Activated CD8-positive, alpha-beta memory T cell treated with anti-CD3 and anti-CD28 coated beads, Interleukin-2, amount 10 ng/mL, durations not matched to agents 7 days and 5 days (primary cell): ENCODE results near the gene CDH4. TPM values are rescaled to one million over a fixed set of nuclear protein-coding genes. Genes with fewer than 3 reads are reported as not detected.

Source experiments
- ATAC-seq: fragments of 150-1000 bp; cut with Tn5 transposase; one replicate; pipeline ENCODE4 v1.10.0; 2021; ENCODE audit warnings: moderate library complexity
- CTCF ChIA-PET: fragments of 350-600 bp; sonication (Branson Sonifier 250); formaldehyde crosslinking; loops from one replicate; lab custom pipeline; 2021; ENCODE audit warnings: antibody characterized with exemption; lab: Charles Lee
- DNase-seq: peaks from one replicate; pipeline ENCODE4 v3.0.0-alpha.2; 2020
- H3K27ac Mint-ChIP-seq: one replicate; pipeline ENCODE4 v1.8.0; 2021; ENCODE audit warnings: mild to moderate bottlenecking, mixed read lengths
- H3K27me3 Mint-ChIP-seq: one replicate; pipeline ENCODE4 v1.8.0; 2021; ENCODE audit warnings: mixed read lengths
- H3K36me3 Mint-ChIP-seq: one replicate; pipeline ENCODE4 v1.8.0; 2021; ENCODE audit warnings: mild to moderate bottlenecking, mixed read lengths
- H3K4me1 Mint-ChIP-seq: one replicate; pipeline ENCODE4 v1.8.0; 2021; ENCODE audit warnings: mixed read lengths
- H3K4me3 Mint-ChIP-seq: one replicate; pipeline ENCODE4 v1.8.0; 2021; ENCODE audit warnings: mild to moderate bottlenecking, moderate library complexity, mixed read lengths
- H3K9me3 Mint-ChIP-seq: one replicate; pipeline ENCODE4 v1.8.0; 2022; ENCODE audit warnings: low read depth, mixed read lengths
- total RNA-seq, 2 experiments: library from RNA; stranded (reverse); gene quantifications; one replicate each; pipeline ENCODE4 v1.2.3, GENCODE V29; 2021

The CDH4 gene
- total RNA-seq, 2 experiments from 2014 or later: 0.02 TPM; not detected in 1

DNA sequence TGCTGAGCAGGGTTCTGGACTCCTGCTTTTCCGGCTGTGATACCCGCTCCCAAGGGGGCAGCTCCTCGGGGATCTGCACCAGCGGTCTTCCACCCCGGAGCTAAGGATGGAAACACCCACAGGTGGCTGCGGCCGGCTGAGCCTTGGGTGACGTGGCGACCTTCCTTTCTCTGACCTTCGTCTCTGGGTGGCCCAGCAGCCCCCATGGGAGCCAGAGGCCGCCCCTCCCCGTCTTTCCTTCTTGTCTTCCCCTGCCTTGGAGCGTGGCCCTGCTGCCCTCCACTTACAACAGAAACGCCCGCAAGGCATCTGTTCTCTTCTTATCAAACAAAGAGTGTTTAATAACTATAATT, 407.9 kb downstream of the CDH4 start:
- Mint-ChIP-seq H3K4me3 (no peak overlapping the region), H3K27ac (no peak overlapping the region), H3K4me1 (no peaks in the 10 kb centered on the region), H3K36me3 (no peaks in the 10 kb centered on the region), H3K27me3 (no peaks in the 10 kb centered on the region), H3K9me3 (no peaks in the 10 kb centered on the region)
- CTCF ChIA-PET: no interaction called here
- ATAC-seq: no peak
- no peak for DNase-seq

DNA sequence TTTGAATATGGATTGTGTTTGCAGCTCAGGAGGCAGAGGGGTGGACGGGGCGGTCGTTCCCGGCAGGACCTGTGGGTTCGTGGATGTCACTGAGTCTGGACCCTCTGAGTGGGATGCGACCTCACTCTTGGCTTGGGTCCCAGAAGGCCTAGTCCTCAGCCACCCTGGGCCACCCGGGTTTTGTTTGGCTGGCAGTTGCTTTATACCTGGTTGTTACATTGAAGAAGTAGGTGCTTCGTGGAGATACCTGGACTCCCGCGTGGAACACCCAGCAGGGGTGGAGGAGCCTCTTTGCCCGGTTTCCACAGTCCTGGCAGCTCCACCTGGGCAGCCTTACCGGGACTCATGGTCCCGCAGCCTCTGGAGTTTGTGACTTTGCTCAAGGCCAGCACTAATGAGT, 408.5 kb downstream of the CDH4 start:
- Mint-ChIP-seq H3K36me3 (no peaks in the 10 kb centered on the region), H3K9me3 (no peaks in the 10 kb centered on the region), H3K27me3 (no peaks in the 10 kb centered on the region), H3K4me1 (no peaks in the 10 kb centered on the region), H3K27ac (no peak overlapping the region), H3K4me3 (no peak overlapping the region)
- CTCF ChIA-PET: no interaction called here
- DNase-seq (no peak), ATAC-seq (no peak)

DNA sequence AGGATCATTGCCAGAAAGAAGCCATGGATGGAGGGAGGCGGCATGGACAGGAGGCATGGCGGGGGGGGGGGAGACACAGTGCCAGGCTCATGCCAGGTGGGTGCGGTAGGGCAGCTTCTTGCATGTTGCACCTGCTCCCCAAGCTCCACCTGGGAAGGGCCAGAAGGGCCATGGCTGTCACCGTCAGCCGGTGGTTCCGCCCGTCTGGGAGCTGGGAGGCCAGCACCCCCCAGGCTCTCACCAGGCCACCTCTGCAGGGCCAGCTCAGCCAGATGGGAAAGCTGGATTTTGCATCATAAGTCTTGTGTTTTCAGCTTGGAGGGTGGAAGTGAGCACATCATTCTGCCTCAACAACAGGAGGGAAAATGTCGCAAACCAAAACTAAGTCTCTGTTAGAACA, 409.0 kb downstream of the CDH4 start:
- no peaks in the 10 kb centered on the region for H3K27me3 Mint-ChIP-seq
- H3K4me3 Mint-ChIP-seq: no peak overlapping the region
- no peaks in the 10 kb centered on the region for H3K36me3 Mint-ChIP-seq
- H3K27ac Mint-ChIP-seq: no peak overlapping the region
- CTCF ChIA-PET: no interaction called here
- no peaks in the 10 kb centered on the region for H3K4me1 Mint-ChIP-seq
- no peak for ATAC-seq
- no peak for DNase-seq
- H3K9me3 Mint-ChIP-seq: no peaks in the 10 kb centered on the region

DNA sequence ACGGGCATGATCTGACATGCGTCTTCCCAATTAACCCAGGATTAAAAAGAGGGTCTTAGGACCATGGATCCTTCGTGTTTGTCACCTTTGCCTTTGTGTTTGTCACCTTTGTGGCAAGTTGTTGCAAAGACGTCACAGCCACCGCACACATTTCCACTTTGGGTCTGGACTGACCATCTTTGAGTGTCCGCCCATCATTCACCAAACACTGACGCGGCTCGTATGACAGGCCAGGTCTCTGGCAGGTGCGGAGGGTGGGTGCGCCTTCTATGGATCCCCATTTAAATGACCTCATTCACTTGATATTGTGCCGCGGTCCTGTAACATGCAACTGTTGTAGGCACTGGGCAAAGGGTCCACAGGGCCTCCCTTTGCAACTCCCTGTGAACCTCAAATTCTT, 409.5 kb downstream of the CDH4 start:
- DNase-seq (no peak), ATAC-seq (no peak)
- Mint-ChIP-seq H3K9me3 (no peaks in the 10 kb centered on the region), H3K27me3 (no peaks in the 10 kb centered on the region), H3K27ac (no peak overlapping the region), H3K4me3 (no peak overlapping the region), H3K4me1 (no peaks in the 10 kb centered on the region), H3K36me3 (no peaks in the 10 kb centered on the region)
- CTCF ChIA-PET: no interaction called here

DNA sequence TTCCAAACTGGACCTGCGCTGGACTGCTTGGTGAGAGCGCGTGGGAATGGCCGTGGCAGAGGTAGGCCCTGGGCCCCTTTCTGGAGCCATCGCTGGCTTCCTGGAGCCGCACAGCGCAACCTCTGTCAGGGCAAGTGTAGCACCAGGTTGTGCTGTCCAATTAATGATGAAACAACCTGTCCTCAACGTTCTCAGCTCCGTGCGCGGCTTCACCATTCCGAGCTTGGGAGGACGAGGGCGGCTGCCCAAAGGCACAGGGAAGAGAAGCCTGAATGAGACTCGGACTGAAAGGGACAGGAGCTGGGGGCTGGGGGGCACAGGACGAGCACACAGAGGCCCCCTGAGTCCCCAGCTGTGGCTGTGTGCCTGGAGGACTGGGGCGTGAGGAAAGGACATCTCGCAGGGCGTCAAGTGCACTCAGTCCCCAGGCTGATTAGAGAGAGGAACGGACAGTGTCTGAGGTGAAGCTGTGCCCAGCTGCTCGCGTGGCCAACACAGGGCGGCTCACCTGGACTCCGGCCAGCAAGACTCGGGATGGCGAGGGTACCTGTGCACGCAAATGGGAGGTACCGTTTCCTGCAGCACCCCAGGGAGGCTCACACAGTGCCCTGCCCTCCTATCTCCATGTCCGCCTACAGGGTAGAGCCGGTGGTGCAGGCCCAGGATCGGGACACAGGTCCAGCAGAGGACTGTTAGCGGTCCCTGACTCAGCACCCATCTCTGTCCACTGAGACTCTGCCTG, 410.3 kb downstream of the CDH4 start:
- no peaks in the 10 kb centered on the region for H3K27me3 Mint-ChIP-seq
- H3K36me3 Mint-ChIP-seq: no peaks in the 10 kb centered on the region
- no peaks in the 10 kb centered on the region for H3K4me1 Mint-ChIP-seq
- CTCF ChIA-PET: no interaction called here
- H3K27ac Mint-ChIP-seq: no peak overlapping the region
- H3K4me3 Mint-ChIP-seq: no peak overlapping the region
- DNase-seq (no peak), ATAC-seq (no peak)
- H3K9me3 Mint-ChIP-seq: no peaks in the 10 kb centered on the region

DNA sequence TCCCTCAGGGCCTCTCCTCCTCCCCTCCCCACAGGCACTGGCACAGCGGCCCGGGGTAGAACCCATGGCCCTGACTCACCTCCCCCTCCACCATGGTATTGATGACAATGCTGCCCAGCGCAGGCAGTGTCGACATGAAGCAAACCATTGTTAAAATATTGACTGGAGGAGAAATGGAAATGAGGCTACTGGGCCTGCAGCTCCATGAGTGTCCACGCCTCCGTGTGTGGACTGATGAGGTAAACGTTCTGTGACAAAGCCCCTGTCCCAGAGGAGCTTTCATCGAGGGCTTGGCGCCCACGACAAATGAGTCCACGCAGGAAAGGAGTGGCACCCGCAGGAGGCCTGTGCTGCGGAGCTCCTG, 410.9 kb downstream of the CDH4 start:
- DNase-seq (no peak), ATAC-seq (no peak)
- no peaks in the 10 kb centered on the region for H3K9me3 Mint-ChIP-seq
- H3K27ac Mint-ChIP-seq: no peak overlapping the region
- H3K27me3 Mint-ChIP-seq: no peaks in the 10 kb centered on the region
- H3K4me3 Mint-ChIP-seq: no peak overlapping the region
- CTCF ChIA-PET: no interaction called here
- H3K36me3 Mint-ChIP-seq: no peaks in the 10 kb centered on the region
- H3K4me1 Mint-ChIP-seq: no peaks in the 10 kb centered on the region

DNA sequence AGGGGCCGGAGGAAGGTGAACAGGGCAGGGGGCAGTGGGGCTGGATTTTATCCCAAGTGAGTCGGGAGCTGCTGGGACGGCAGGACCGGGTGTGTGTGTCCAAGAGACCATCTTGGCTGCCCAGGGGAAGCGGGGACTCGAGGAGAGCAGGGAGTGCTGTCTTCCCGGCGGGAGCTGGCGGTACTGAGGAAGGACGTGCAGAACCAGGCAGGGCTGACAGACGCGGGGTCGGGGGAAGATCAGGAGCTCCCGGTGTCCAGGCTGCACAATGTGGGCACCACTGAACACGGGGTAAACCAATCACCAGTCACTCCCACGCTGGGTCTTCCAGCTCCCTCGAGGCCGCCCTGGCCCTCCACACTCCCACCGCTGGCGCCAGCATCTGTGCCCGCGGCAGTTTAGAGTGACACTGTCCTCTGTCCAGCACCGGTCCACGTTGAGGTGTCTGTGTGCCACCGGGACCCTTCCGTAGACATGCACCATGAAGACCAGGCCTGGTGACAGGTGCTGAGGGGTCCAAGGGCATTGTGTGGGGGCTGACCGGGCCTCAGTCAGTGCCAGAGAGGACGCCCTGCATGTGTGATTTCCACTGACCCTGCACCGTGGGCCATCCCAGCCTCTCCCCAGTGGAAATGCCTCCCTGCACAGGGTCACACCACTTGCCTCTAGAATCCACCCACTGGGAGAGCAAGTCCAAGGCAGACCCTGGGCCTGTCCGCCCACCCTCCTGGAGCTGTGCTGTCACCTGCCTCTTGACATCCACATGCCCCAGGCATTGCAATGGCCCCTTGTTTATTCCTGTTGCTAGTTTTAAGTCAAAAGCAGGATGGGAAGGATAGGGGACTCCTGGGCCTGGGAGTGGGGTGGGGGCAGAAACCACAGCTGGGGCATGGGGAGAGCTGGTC, 411.7 kb downstream of the CDH4 start:
- Mint-ChIP-seq H3K4me1 (no peaks in the 10 kb centered on the region), H3K27me3 (no peaks in the 10 kb centered on the region), H3K9me3 (no peaks in the 10 kb centered on the region), H3K36me3 (no peaks in the 10 kb centered on the region), H3K4me3 (no peak overlapping the region), H3K27ac (no peak overlapping the region)
- ATAC-seq (no peak), DNase-seq (no peak)
- CTCF ChIA-PET: no interaction called here

DNA sequence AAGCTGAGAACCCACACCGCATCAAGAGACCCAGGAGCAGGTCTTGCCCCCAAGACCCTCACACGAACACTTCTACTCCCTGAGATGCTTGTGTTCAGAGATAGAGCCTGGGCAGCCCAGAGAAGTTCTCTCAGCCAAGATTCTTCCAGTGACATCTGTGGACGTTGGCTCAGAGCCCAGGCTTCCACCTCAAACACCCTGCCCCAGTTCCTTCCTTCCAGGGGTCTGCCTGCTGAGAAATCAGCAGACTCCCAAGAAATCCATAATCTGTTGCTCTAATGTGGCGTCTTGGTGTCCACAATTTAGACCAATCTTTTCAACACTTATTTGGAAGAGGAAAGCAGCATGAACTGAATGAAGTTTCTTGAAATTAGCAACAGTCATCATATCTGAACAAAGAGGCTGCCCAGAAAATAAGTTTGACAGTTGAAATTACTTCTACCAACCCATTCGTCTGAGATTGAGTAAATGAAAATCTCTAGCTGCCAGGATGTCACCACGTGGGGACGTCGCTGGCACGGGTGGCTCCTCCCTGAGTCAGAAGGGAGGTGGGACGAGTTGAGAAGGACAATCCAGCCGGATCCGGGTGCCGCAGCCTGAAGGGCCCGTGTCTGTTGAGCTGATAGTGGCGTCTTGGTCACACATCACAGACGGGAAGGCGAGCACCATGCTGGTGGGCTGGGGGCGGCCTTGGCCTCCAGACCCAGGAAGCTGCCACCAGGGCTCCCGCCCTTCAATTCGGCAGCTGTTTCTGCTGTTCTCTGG, 412.7 kb downstream of the CDH4 start:
- H3K9me3 Mint-ChIP-seq: no peaks in the 10 kb centered on the region
- no peak overlapping the region for H3K4me3 Mint-ChIP-seq
- H3K27me3 Mint-ChIP-seq: no peaks in the 10 kb centered on the region
- no peaks in the 10 kb centered on the region for H3K36me3 Mint-ChIP-seq
- no peak overlapping the region for H3K27ac Mint-ChIP-seq
- DNase-seq (no peak), ATAC-seq (no peak)
- CTCF ChIA-PET: no interaction called here
- H3K4me1 Mint-ChIP-seq: no peaks in the 10 kb centered on the region

DNA sequence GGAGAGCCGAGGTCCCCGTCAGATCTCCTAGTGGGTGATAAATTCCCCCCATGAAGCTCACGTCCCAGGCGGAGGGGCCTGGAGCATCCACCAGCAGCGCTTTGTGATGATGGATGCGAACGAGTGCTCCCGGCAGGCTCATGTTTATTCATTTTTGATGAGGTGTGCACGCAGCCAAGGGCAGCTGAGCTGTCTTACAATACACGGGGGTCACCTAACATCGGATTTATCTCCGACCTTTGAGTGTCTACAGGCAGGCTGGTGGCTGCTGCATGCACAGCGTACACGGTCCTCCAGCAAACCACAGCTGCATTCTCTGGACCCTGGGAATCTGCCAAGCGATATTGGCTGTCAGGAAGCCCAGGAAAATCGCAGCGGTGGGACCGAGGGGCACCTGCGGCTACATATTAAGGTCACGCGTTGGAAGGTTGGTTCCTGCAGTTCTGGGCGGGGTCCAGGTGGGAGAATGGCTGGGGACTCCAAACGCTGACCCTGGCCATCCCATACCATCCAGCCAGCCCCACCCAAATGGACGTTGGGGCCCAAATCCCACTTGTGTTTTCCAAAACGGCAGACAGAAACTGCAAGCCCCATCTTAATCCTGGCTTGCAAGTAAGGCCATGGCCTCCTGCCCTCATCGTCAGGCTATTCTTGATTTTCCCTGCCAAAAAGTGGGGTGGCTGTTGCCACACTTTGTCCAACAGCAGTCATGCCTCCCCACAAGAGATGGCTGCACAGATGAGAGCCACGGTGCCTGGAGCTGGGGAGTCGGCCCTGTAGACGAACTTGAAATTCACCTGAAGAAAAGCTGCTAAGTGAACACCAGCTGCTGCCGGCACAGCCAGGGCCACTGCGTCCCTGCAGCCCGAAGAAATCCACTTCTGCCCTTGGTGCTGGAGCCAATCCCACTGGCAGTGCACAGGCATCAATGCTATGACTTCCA, 413.7 kb downstream of the CDH4 start:
- ATAC-seq: no peak

DNA sequence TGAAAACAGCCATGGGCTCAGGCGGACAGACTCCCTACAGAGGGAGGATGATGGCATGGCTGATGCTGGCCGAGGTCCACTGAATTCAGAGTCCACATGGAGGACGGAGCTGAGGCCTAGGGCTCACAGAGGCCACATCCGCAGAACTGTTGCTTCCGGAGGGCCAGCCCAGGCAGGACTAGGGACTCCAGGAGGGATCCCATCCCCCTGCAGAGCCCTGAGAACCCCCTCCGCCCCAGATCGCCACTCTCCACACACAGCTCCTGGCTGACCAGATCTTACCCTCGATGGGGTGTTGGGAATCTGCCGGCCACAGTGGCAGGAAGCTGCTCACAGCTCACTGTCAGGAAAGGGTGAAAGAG, 414.4 kb downstream of the CDH4 start:
- Mint-ChIP-seq H3K36me3 (no peaks in the 10 kb centered on the region), H3K27ac (no peak overlapping the region), H3K4me3 (no peak overlapping the region), H3K4me1 (no peaks in the 10 kb centered on the region), H3K27me3 (no peaks in the 10 kb centered on the region), H3K9me3 (no peaks in the 10 kb centered on the region)
- CTCF ChIA-PET: no interaction called here
- ATAC-seq: no peak
- DNase-seq: no peak

More for the DNA sequence above, 413.7 kb downstream of the CDH4 start:
- CTCF ChIA-PET: no interaction called here
- Mint-ChIP-seq H3K4me3 (no peak overlapping the region), H3K27ac (no peak overlapping the region), H3K9me3 (no peaks in the 10 kb centered on the region), H3K27me3 (no peaks in the 10 kb centered on the region), H3K36me3 (no peaks in the 10 kb centered on the region), H3K4me1 (no peaks in the 10 kb centered on the region)
- DNase-seq: no peak

DNA sequence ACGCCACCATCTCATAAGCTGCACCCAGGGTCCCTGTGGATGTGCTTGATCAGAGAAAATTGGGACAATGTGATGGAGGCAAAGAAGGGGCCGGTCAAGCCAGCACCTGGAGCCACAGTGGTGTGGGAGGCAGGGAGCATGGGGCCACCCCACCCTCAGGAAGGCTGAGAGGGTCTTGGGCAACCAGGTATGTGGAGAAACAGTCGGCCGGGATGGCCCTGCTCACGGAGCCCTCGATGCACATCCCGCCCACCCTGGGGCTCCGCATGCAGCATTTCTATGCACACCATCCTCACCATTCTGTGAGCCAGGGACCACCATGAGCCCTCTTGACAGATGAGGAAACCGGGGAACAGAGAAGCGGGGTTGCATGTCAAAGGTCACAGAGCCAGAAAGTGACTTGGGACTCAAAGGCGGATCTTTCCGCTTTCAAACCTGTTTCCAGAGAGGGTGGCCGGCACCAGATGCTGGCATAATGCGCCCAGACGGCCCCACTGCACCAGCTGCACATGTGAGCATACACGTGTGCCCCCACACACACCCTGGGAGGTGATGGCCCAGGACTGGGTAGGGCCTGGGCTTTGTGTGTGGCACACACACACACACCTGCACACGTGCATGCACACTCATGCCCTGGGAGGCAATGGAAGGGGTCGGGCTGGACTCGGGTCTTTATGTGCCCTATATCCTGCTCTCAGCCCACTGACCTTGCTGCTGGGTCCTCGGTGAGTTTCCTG, 415.2 kb downstream of the CDH4 start:
- Mint-ChIP-seq H3K4me3 (no peak overlapping the region), H3K27me3 (no peaks in the 10 kb centered on the region), H3K27ac (no peak overlapping the region), H3K4me1 (no peaks in the 10 kb centered on the region), H3K36me3 (no peaks in the 10 kb centered on the region), H3K9me3 (no peaks in the 10 kb centered on the region)
- DNase-seq (no peak), ATAC-seq (no peak)
- CTCF ChIA-PET: no interaction called here

DNA sequence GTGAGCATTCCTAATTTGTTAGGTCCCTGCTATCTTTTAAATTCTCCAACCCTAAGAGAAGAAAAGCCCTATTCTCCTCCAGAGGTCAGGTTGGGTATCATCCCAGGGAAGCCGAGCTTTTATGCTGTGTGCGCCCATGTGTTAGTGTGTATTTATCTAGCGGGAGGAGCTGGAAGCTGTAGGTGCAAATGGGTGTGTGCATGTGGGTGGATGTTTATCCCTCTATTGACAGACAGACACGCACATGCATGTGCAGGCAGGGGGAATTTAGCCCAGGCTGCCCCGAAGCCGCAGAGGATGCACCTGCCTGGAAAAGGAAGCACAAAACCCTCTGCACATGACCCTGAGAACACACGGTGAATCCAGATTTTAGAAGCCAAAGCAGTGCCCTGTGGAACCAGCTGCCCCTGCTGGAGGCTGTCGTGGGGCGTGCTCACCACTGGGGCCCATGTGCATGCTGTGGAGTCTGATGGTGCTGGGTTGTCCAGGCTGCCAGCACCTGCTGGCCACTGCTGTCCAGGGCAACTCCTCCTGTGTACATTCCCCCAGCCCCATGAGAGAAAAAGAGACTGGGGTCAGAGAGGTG, 416.1 kb downstream of the CDH4 start:
- Mint-ChIP-seq H3K27ac (no peak overlapping the region), H3K4me1 (no peaks in the 10 kb centered on the region), H3K4me3 (no peak overlapping the region), H3K9me3 (no peaks in the 10 kb centered on the region), H3K36me3 (no peaks in the 10 kb centered on the region), H3K27me3 (no peaks in the 10 kb centered on the region)
- CTCF ChIA-PET: no interaction called here
- no peak for ATAC-seq
- no peak for DNase-seq
